Frontal cortex (tissue), 4 donors: ENCODE results near the gene ANGPTL2. TPM values are rescaled to one million over a fixed set of nuclear protein-coding genes. Genes with fewer than 3 reads are reported as not detected.

Experiments used
- DNase-seq, 2 donors: peaks; one replicate each; pipeline ENCODE4 v3.0.0; 2012; ENCODE audit warnings: low spot score in 2 of 2
- FAIRE-seq: peaks from 2 replicates; lab custom pipeline; 2012; peaks lifted over from hg19 to GRCh38; lab: Jason Lieb, UNC
- total RNA-seq: library from RNA; depleted of rRNA; stranded (reverse); fragments of >200 nt; gene quantifications from one replicate; pipeline ENCODE4 v1.2.3, GENCODE V29; 2014
- donor health status: control.
- donor health status: control.
- donor health status: control.

The ANGPTL2 gene
- total RNA-seq, 1 donor from 2014 or later: 2.0 TPM

DNA sequence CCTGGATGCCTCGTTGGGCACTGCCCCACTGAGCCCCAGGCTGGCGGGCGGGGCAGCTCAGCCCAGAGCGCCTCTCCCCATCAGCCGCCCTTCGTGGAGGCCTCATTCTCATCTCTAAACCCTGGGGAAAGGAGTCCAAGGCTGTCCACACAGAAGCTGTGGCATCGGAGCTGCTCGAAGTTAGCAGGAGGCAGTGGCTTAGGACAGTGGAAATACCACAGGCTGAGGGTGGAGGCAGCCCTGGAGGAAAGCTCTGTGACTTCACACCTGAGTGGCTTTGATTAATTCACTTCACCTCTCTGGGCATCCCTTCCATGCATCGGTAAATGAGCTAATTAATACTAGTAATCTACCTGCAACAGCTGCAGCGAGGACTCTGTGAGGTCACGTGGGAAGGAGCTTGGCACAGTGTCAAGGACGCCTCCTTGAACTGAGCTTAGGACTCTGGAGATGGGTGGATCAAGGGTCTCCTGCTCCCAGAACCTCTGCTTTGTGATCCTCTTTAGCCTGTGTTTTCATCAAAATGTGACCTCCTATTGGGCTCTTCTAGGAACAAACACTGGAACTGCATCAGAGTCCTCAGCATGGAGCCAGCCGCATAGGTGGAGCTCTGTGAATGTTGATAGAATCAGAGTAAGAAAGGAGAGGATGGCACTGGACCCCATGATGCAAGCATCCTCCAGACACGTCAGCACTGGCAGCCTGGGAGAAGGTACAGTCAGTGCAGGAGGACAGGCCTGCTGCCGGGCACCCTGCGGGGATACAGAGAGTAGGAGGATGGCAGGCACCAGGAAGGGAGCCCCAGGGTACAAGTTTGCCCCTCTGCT, 842 bp upstream of the ANGPTL2 start:
- DNase-seq (no peak), FAIRE-seq (no peak)

DNA sequence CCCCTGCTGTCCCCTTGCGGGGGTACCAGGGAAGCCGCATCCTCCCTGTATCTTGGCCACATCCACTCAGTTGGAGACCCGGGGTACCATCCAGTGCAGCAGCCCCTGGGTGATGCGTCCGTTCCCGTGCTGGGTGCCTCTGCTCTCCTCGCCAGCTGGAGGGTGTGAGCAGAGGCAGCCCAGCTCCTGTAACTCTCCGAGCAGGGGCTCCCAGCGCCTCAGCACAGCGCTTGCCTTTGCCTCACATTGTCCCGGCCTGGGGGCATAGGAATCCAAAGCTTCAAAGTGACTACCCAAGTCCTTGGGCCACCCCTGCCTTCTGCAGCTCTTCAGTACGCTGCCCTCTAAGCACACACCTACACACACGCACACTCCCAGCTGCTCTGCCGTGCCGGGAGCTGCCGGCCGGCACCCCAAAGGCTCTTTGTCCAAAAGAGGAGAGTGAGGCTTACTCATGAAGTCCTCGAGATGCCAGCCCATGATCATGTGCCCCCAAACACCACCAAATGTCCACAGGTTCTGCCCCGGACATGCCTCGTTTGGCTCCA, 733 bp downstream of the ANGPTL2 start:
- DNase-seq (no peak), FAIRE-seq (no peak)

DNA sequence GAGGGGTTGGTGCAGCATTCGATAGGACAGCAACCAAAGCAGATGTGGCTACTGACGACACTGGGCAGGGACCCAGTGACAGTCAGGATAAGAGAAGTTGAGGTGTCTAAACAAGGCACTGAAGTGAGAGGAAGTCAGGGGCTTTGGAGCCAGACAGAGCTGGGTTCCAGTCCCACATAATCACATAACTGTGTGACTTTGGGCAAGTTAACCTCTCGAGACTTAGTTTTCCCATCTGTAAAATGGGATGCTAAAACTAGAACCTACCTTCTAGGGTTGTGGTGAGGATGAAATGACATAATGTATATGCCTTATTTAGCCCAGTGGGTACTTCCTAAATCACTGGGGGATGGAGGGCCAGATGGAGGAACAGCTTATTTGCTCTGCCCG, 3.1 kb downstream of the ANGPTL2 start:
- no peak for FAIRE-seq
- no peak for DNase-seq

DNA sequence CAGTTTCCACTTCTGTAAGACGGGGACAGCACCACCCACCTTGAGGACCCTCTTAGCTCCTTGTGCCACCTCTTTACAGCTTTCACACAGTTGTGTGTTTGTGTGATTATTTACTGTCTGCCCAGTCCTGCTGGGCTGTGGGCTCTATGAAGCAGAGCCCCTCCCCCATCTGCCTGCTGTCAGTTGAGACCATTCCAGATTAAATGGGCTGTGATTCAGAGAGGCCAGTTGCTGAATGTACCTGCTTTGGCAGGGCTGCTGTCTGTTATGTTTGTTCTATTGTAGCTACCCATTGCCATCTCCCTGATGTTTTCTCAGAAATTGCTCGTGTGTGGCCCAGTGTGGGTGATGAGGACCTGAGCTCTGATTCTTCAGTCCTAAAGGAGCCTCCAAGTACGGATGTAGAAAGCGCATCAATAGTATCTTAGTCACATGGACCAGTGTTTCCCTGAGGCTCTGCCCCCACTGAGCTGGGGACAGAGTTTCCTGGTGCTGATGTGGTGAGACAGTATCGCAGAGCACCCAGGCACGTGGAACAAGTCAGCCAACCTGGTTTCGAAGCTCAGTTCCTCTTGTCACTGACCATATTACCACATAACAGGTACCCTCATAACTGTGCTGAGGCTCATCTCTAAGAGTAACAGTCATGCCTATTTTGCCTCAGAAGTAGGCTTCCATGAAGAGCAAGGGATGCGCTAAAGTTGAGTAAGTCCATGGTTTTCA, 3.7 kb downstream of the ANGPTL2 start:
- FAIRE-seq (no peak), DNase-seq (no peak)

- DNase-seq (no peak), FAIRE-seq (no peak)
These were observed 4.6 kb downstream of the ANGPTL2 start for GRCh38 chr9:127117801-127118200.

DNA sequence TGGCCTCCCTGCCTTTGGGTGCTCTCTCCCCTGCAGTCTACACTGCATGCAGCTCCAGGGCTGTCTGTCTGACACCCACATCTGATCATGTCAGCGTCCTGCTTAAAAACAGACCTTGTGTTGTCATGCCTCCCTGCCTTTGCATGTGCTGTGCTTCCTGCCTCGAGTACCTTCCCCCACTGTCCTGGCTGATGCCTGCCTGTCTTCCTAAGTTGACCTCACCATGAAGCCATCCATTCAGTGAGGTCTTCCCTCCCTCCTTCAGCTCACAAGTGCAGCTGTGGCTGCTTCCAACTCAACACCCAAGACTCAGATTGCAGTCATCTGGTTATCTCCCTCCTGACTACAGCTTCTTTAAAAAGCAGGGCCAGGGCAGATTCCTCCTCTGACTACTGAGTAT, 5.5 kb downstream of the ANGPTL2 start:
- DNase-seq: no peak

DNA sequence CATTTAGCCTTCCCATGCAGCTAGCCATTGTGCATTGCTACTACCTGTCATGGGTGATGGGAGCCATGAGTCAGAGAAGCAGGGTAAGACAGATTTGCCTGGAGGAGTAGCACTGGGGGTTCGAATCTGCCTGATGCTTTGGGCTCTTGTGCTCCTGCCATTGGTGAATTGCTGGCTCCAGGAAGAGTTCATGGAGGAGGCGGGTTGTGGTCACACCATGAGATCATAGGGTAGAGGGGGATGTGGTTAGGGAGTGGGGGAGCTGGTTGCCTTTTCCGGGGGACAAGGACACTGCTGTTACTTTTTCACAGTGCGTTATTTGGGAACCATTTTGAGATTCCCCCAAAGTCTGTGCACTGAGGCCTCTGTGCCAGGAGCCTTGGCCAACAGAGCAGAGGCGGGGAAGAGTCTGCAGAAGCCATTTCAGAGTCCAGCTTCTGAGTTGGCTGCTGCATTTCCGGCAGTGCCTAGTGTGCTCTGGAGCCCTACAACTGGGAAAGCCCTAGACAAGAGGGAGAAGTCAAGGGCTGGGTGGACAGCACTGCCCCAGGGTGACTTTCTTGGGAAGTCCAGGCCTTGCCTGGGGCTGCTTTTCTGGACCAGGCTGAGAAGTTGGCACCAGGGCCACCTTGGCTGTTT, 6.2 kb downstream of the ANGPTL2 start:
- no peak for FAIRE-seq

More for the DNA sequence above, 5.5 kb downstream of the ANGPTL2 start:
- FAIRE-seq: no peak

DNA sequence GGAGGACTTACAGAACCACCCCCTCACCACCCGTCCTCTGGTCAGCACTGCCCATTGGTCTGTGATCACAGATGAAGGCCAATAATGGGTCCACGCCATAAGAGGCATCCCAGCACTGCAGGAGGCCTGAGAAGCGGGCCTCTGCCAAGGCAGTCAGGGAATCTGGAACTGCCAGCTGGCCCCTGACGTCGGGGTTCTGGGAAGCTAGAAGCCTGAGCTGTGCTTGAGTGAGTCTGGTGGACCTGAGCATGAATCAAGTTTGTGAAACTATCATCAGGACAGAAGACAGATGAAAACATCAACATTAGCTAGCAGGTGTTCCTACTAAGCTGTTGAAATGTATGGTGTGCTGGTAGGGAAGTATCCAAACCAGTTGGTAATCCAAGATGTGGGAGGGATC, 7.8 kb downstream of the ANGPTL2 start:
- DNase-seq: no peak

More for the DNA sequence above, 6.2 kb downstream of the ANGPTL2 start:
- no peak for DNase-seq

DNA sequence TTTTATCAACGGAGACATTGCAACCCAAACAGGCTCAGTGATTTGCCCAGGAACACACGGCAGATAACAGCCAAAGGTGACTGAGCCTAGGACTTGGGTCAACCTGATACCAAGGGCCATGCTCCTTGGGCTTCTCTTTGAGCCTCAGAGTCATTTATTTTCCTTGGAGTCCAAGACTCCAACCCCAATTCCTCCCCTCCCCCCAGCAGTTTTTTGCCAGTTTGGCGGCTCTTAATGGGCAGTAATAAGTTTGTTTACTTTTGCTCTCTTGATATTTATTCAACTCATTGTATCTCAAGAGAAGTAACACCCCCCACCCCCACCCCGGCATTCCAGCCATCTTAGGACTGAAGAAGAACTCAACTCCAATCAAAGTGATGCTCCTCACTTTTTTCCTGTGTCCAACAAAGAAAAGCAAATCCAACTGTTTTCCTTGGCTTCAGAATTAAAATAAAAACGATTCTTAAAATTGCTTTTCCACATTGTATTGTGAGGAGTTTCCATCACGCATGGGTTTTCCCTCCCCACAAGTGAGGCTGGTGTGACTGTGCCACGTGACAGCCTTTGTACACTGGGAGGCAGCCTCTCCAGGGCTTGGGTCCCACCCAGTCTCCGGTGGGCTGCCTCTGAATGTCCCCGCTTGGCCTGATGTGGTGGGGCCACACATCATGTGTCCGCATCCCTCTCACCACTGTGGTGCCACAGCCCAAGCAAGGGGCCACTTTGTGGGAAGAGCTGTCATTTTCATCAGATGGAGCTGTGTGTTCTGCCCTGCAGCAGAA, 9.1 kb downstream of the ANGPTL2 start:
- FAIRE-seq (no peak), DNase-seq (no peak)

More for the DNA sequence above, 7.8 kb downstream of the ANGPTL2 start:
- FAIRE-seq: no peak

GRCh38 chr9:127112735-127113161, 9.7 kb downstream of the ANGPTL2 start:
- FAIRE-seq (no peak), DNase-seq (no peak)

DNA sequence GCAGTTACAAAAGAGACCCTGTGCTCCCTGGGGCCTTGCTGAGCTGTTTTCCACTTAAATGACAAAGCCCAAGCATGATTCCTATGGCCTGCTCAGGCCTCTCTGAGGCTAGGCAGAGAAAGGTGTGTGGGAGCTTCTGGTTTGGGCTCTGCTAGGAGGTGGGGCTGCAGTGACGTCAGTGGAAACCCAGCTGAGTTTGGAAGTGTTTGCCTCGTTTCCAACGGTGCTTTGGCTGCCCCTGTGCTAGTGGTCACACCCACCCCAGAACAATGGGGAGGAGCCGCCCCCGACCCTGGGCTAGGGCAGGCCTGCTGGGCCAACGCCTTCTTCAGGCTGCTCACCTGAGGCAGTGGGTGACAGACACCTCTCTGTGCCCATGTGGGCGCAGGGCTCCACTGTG, 10.4 kb downstream of the ANGPTL2 start:
- FAIRE-seq (no peak), DNase-seq (no peak)

DNA sequence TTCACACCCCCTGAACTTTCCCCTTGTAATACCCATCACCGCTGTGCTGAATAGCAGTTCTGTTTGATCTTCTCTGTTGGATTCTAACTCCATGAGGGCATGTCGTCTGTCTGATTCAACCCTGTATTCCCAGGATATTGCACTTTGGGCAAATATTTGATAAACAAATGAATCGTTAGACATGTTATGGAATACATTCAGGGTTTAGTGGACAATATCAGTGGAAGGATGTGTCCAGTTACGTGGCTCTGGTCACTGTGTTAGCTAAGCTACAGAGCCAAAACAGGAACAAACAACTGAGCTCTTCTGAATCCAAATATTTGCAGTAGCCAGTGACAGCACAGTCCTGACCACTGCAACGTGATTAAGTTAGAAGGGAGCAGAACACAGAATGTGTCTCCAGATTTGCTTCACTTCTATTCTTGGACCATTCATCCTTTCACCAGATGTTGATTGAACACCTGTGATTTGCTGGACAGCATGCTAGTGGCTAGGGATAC, 13.2 kb downstream of the ANGPTL2 start:
- FAIRE-seq (no peak), DNase-seq (no peak)

- no peak for DNase-seq
- FAIRE-seq: no peak
These were observed 14.2 kb downstream of the ANGPTL2 start for GRCh38 chr9:127107929-127108876.

GRCh38 chr9:127107171-127107928, 15.1 kb downstream of the ANGPTL2 start:
- DNase-seq (no peak), FAIRE-seq (no peak)

GRCh38 chr9:127106466-127106855, 16.0 kb downstream of the ANGPTL2 start:
- FAIRE-seq: no peak
- DNase-seq: no peak

GRCh38 chr9:127105805-127106465, 16.5 kb downstream of the ANGPTL2 start:
- no peak for DNase-seq
- no peak for FAIRE-seq
